ENCODE results near the gene SLC16A9.

Gene SLC16A9

GRCh38 chr10:59675812-59676211 is 33.8 kb downstream of the SLC16A9 start:
- no peaks in the 10 kb centered on the region for H3K9me3 ChIP-seq (ENCODE audit: control insufficient read depth, insufficient read depth, low read depth, low read length)
- H3K4me3 ChIP-seq (ENCODE audit: low read depth, low read length), result no peak overlapping the region
- H3K36me3 ChIP-seq (ENCODE audit: control insufficient read depth in 2 of 2, insufficient read depth in 1 of 2, low read length in 2 of 2), result peaks cover 0 to 7% of the 10 kb centered on the region in 2 experiments; a peak in 1 of 3 replicates
- H3K27ac ChIP-seq (ENCODE audit: extremely low read depth, low read depth, low read length), result no peak overlapping the region
- no peaks in the 10 kb centered on the region for H3K4me1 ChIP-seq (ENCODE audit: control insufficient read depth, insufficient read depth, low read length)
- TF ChIP-seq ZNF37A (tag by site-specific recombination; IDR thresholded peaks at IDR 0.05) (no peak), ZNF398 (tag by site-specific recombination; IDR thresholded peaks at IDR 0.05) (no peak), BCL11A (tag by site-specific recombination; IDR thresholded peaks at IDR 0.05; ENCODE audit: low read depth) (no peak), ZNF514 (tag by site-specific recombination; IDR thresholded peaks at IDR 0.05) (no peak), ZNF311 (tag by site-specific recombination; IDR thresholded peaks at IDR 0.05; ENCODE audit: borderline replicate concordance) (no peak), ZNF645 (tag by site-specific recombination; IDR thresholded peaks at IDR 0.05) (no peak), ZBTB17 (tag by site-specific recombination; IDR thresholded peaks at IDR 0.05) (no peak), ZSCAN18 (tag by site-specific recombination; IDR thresholded peaks at IDR 0.05) (no peak), KLF8 (tag by site-specific recombination; IDR thresholded peaks at IDR 0.05) (no peak), ZNF555 (tag by site-specific recombination; conservative IDR thresholded peaks at IDR 0.05) (no peak), FEZF1 (tag by site-specific recombination; IDR thresholded peaks at IDR 0.05) (no peak), ZNF391 (tag by site-specific recombination; IDR thresholded peaks at IDR 0.05; ENCODE audit: borderline replicate concordance, low read depth) (no peak), ZNF174 (tag by site-specific recombination; IDR thresholded peaks at IDR 0.05) (no peak)
- TF ChIP-seq, protein P1, sequence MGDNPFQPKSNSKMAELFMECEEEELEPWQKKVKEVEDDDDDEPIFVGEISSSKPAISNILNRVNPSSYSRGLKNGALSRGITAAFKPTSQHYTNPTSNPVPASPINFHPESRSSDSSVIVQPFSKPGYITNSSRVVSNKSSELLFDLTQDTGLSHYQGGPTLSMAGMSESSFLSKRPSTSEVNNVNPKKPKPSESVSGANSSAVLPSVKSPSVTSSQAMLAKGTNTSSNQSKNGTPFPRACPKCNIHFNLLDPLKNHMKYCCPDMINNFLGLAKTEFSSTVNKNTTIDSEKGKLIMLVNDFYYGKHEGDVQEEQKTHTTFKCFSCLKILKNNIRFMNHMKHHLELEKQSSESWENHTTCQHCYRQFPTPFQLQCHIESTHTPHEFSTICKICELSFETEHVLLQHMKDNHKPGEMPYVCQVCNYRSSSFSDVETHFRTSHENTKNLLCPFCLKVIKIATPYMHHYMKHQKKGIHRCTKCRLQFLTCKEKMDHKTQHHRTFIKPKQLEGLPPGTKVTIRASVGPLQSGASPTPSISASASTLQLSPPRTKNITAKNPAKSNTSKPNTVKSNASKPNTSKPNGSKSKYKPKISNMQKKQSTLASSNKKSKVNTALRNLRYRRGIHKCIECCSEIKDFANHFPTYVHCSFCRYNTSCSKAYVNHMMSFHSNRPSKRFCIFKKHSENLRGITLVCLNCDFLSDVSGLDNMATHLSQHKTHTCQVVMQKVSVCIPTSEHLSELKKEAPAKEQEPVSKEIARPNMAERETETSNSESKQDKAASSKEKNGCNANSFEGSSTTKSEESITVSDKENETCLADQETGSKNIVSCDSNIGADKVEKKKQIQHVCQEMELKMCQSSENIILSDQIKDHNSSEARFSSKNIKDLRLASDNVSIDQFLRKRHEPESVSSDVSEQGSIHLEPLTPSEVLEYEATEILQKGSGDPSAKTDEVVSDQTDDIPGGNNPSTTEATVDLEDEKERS (tag by site-specific recombination; IDR thresholded peaks at IDR 0.05), result no peak
- TF ChIP-seq, protein P2, sequence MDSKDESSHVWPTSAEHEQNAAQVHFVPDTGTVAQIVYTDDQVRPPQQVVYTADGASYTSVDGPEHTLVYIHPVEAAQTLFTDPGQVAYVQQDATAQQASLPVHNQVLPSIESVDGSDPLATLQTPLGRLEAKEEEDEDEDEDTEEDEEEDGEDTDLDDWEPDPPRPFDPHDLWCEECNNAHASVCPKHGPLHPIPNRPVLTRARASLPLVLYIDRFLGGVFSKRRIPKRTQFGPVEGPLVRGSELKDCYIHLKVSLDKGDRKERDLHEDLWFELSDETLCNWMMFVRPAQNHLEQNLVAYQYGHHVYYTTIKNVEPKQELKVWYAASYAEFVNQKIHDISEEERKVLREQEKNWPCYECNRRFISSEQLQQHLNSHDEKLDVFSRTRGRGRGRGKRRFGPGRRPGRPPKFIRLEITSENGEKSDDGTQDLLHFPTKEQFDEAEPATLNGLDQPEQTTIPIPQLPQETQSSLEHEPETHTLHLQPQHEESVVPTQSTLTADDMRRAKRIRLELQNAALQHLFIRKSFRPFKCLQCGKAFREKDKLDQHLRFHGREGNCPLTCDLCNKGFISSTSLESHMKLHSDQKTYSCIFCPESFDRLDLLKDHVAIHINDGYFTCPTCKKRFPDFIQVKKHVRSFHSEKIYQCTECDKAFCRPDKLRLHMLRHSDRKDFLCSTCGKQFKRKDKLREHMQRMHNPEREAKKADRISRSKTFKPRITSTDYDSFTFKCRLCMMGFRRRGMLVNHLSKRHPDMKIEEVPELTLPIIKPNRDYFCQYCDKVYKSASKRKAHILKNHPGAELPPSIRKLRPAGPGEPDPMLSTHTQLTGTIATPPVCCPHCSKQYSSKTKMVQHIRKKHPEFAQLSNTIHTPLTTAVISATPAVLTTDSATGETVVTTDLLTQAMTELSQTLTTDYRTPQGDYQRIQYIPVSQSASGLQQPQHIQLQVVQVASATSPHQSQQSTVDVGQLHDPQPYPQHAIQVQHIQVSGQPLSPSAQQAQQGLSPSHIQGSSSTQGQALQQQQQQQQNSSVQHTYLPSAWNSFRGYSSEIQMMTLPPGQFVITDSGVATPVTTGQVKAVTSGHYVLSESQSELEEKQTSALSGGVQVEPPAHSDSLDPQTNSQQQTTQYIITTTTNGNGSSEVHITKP (tag by site-specific recombination; IDR thresholded peaks at IDR 0.05), result no peak
- TF ChIP-seq, protein P3, sequence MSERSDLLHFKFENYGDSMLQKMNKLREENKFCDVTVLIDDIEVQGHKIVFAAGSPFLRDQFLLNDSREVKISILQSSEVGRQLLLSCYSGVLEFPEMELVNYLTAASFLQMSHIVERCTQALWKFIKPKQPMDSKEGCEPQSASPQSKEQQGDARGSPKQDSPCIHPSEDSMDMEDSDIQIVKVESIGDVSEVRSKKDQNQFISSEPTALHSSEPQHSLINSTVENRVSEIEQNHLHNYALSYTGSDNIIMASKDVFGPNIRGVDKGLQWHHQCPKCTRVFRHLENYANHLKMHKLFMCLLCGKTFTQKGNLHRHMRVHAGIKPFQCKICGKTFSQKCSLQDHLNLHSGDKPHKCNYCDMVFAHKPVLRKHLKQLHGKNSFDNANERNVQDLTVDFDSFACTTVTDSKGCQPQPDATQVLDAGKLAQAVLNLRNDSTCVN (tag by site-specific recombination; optimal IDR thresholded peaks at IDR 0.05), result no peak
- TF ChIP-seq, protein P4, sequence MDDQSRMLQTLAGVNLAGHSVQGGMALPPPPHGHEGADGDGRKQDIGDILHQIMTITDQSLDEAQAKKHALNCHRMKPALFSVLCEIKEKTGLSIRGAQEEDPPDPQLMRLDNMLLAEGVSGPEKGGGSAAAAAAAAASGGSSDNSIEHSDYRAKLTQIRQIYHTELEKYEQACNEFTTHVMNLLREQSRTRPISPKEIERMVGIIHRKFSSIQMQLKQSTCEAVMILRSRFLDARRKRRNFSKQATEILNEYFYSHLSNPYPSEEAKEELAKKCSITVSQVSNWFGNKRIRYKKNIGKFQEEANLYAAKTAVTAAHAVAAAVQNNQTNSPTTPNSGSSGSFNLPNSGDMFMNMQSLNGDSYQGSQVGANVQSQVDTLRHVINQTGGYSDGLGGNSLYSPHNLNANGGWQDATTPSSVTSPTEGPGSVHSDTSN (CRISPR knock-in tag; IDR thresholded peaks at IDR 0.05), result no peak
- CTCF ChIA-PET, result interaction anchor here (0.7 to 1.1 kb wide), 2 partner anchors 22 to 95 kb away, joined by 3 to 4 read pairs; no protein-coding TSS in a partner anchor
- POLR2A ChIA-PET, result no interaction called here
